HG03097 (cell line): ENCODE measurements around the gene NUDCD2.
"Not testable (repeated sequence)": the region's sequence is repeated elsewhere in the genome, so short reads cannot be mapped to it uniquely, and the experiment has no call there.

Experiments used
- ATAC-seq: cut with Tn5 transposase; IDR thresholded peaks from one replicate; pipeline ENCODE4 v1.9.1; 2021; ENCODE audit not compliant: unreplicated experiment, low FRiP score

Gene NUDCD2

DNA sequence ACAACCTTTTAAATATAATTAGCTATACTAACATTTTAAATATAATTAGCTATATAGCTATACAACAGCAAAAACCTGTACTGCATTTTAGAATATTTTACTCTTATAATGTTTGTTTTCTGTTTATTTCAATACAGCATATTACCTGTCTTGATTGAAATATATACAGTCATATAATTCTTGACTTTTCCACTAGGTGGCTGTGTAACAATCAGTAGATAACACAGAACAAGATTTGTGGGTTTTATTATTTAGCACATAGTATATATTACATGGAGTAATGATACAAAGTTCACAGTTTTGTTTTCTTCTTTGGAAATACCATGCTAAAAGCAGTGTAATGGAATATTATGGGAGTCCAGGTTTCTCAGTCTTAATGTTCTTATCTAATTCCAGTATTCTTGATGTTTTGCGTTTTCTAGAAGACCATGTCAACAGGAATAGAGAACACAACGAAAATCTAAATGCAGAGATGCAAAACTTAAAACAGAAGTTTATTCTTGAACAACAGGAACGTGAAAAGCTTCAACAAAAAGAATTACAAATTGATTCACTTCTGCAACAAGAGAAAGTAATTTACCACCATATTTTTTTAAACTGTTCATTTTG, 13.8 kb upstream of the NUDCD2 start:
- ATAC-seq = peak; percentile 71

DNA sequence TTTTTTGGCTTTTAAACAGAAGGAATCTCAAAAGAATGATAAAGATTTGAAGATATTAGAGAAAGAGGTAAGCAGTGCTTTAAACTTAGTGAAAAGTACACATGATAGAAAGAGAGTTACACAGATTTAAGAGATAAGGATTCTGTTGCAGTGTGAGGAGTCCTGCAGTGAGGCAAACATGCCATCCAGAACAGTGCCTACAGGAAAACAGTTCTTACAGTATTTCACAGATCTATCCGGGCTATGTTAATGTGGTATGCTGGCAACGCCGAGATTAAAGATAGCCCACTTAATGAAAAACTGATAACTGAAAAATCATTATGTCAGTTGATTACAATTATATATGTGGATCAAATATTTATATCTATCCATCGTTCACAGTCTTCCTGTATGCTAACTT, 7.8 kb upstream of the NUDCD2 start:
- ATAC-seq = no peak

DNA sequence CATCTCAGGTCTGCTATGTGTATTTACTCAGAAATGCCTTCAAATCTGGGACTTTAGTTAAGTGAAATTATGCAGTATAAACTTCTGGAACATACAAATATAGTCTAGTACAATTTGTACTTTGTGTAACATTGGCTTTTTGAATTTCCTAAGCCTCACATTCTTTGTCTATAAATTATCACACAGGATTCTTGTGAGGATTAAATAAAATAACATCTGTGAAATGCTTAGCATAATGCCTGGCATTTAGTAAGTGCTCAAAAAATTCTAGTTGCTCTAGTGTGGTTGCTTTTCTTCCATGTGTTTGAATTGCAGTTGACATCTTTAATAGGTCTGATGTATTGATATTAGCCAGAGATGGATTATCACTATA, 3.1 kb upstream of the NUDCD2 start:
- ATAC-seq = no peak

DNA sequence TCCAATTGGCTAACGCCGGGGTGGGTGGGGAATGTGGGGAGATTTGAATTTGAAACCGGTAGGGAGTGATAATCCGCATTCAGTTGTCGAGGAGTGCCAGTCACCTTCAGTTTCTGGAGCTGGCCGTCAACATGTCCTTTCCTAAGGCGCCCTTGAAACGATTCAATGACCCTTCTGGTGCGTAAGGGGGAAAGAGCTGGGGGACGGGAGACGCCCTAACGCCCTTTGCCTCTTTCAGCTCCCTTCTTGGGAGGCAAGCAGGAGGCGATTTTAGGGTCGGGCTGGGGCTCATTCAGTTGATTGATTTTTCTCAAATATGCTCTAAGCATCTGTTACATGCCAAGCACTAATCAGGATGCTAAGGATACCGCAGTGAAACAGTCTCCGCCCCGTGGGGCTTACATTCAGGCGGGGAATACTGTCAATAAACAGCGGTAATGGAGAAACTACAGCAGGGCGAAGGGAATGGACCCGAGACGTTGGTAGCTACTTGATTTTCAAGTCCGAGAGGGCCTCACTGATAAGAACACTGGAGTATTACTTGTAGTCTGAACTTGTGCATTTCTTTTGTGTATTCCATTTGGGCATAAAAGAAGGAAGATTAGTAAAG, 765 bp upstream of the NUDCD2 start, which contains the start of gene HMMR:
TSS of gene HMMR (plus strand) at position 71 of the 610 bp plus-strand sequence. CDS start at position 132, 61 bp downstream.
- no peak for ATAC-seq

DNA sequence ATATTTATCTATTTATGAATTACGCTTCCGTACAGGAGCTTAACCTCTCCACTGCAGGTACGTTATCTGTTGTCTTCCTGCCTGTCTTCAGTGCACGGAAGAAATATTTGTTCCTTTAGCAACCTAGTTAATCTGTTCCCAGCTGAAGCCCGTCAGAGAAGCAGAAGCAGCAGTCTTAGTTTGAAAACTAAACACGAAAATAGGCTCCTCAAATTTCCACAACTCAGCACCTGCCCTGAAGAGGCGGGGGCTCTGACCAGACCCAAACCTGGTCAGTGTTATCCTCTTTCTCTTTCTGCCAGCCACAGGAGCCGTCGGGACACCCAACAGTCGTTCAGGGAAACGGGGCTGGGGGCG, 462 bp downstream of the NUDCD2 start:
- peak; percentile 25 for ATAC-seq

DNA sequence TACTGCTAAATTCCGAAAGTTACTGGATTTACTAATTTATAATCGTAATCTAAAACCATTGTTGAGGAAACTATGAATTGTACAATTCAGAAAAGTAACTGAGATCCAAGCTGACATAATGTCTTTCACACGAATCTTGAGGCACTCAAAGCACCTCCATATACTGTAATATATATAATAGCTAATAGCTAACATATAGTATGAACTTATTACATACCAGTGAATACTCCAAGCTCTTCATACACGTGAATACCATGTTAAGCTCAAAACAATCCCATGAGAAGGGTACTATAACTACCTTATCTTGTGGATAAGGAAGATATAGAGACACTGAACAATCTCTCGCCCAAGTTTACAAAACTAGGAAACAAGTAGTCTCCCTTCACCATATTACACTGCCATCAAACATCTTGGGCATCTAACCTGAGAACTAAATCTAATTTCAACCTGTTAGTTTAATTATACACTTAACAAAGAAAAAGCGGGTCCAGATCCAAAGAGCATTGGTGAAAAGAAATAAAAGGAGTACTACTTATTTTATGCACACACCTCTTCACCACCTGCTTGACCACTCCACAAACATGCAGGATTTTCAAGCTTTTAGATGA, 1.0 kb downstream of the NUDCD2 start:
- ATAC-seq = no peak

DNA sequence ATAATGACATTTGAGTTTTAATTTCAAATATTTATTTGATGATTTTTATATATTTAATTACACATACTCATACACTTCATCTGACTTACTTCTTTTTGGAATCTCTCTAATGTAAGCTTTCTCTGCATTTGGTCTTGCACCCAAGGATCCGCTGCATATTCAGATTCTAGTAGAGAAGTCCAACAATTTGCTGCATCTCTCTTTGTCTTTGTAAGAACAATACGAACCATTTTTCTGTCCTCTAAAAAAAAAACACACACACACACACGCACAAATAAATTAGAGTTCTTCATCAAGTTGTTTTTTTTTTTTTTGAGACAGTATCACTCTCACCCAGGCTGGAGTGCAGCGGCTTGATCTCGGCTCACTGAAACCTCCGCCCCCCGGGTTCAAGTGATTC, 3.1 kb downstream of the NUDCD2 start:
- no peak for ATAC-seq

DNA sequence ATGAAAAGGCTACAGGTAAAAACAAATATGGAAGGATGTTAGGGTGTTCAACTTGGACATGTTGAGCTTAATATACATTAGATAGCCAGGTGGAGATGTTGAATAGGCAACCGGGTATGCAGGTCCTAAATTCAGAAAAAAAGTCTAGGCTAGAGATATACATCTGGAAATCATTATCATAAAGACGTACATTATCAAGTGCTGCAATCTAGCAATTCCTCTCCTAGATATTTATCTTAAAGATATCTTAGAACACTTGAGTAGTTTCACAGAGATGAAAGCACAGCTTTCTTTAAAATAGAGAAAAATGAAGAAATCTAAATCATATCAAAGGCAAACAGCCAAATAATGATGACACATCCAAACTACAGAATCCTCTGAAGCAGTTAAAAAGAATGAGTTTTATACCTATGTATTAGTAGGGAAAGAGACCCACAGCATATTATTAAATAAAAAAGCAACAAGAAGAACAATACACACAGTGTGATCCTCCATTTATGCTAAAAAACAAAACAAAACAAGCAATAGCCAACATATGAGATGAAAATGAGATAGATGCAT, 3.8 kb downstream of the NUDCD2 start:
- ATAC-seq = no peak

DNA sequence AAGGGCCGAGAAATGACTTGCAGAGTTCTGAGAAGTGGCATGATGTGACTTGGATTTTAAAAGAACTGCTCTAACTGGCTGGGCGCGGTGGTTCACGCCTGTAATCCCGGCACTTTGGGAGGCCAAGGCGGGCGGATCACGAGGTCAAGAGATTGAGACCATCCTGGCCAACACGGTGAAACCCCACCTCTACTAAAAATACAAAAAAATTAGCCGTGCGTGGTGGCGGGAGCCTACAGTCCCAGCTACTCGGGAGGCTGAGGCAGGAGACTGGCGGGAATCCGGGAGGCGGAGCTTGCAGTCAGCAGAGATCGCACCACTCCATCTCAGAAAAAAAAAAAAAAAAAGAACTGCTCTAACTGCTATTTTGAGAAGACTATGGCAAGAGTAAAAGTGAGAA, 4.5 kb downstream of the NUDCD2 start:
- ATAC-seq = not testable (repeated sequence)

DNA sequence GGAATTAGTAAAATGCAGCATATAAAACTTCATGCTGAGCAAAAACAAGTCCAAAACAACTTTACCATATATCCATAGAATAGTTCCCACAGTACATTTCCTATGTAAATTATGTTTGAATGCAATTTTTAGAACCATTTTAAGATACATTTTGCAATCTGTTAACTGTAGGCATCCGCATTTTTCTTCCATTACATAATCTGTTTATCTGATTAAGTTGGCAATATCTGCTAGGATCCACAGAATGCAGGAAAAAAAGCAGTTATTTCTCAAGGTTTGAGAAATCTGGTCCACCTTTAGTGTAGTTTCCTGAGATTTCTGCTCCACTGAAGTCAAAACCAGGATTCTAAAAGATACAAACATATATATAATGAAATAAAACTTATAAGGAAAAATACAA, 6.2 kb downstream of the NUDCD2 start:
- ATAC-seq = no peak

DNA sequence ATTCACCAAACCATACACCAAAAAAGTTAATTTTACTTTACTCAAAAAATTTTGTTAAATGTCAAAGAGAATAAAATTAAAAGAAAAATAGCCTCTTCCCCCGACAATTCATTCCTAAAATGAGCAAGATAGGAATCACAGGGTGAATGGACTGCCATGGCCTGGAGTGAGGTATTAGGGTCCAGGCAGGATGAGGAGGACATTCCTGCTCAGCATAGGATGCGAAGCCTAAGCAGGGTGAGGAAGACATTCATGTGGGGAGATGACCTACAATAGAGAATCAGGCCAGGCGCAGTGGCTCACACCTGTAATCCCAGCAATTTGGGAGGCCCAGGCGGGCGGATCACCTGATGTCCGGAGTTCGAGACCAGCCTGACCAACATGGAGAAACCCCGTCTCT, 8.4 kb downstream of the NUDCD2 start:
- no peak for ATAC-seq

DNA sequence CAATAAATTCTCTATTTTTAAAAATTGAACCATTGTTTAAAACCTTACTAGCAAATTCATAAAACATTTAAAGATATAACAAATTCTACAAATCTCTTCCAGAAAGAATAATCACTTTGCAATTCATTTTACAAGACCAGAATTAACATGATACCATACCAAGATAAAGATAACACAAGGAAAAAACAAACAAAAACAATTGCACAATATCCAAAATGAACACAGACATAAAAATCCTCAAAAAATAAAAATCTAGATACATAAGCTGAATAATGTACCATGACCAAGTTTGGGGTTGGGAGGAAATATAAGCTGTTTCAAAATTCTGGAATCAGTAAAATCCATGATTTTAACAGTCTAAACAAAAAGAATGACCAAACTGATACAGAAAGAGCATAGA, 11.4 kb downstream of the NUDCD2 start:
- ATAC-seq = no peak

DNA sequence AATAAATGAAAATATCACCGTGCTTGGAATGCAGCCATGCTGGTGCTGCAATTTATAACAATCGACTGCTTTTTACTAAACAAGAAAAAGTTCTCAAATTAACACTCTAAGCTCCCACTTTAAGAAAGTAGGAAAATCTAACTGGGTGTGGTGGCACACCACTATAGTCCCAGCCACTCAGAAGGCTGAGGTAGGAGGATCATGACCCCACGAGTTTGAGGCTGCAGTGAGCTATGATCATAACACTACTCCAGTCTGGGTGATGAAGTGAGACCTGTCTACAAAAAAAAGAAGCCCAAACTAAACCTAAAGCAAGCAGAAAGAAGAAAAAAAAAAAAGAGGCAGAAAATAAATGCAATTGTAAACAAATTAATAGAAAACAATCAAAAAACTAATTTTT, 12.0 kb downstream of the NUDCD2 start:
- no peak for ATAC-seq

DNA sequence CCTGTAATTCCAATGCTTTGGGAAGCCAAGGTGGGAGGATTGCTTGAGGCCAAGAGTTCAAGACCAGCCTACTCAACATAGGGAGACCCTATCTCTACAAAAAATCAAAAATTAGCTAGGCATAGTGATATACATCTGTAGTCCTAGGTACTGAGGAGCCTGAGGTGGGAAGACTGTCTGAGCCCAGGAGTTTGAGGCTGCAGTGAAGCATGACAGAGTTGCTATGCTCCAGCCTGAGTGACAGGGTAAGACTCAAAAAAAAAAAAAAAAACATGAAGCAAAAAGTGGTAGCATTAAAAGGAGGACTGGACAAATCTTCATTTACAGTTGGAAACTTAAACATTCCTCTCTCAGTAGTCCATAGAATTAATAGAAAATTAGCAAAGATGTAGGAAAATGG, 12.7 kb downstream of the NUDCD2 start:
- no peak for ATAC-seq

DNA sequence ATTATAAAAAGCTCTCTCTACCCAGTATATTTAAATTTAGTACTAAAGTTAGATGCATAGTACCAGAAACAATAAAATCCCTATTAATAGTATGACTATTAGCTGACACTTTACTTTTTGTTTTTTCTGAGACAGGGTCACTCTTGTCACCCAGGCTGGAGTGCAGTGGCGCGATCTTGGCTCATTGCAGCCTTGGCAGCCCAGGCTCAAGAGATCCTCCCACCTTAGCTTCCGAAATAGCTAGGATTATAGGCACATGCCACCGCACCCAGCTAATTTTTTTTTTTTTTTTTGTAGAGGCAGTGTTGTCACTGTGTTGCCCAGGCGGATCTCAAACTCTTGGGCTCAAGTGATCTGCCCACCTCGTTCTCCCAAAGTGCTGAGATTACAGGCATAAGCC, 14.6 kb downstream of the NUDCD2 start:
- no peak for ATAC-seq

DNA sequence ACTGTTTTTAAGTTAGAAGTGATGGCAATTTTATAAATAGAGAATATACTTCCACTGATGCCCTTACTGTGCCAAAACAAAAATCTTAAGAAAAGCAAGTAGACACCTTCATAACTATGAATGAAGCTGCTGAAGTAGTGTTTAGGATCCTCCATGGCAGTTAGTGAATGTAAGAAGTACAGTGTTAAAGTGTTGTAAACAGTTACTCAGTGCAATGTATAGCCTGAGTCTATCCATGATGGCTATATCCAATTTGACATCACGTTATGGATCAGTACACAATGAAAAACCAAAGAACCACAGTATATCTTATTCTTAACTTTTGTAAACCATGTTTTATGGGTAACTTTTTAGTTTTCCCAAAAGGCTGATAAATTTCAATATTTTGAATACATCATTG, 15.4 kb downstream of the NUDCD2 start:
- no peak for ATAC-seq

DNA sequence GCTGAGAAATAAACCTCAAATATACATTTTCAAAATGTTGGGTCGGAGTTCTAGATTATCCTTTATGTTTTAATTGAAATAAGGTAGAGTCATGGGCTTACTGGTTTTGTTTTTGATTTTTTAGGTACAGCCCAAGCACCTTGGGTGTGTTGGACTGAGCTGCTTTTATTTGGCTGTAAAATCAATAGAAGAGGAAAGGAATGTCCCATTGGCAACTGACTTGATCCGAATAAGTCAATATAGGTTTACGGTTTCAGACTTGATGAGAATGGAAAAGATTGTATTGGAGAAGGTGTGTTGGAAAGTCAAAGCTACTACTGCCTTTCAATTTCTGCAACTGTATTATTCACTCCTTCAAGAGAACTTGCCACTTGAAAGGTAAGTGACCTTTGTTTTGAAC, 18.9 kb downstream of the NUDCD2 start:
- ATAC-seq = no peak

DNA sequence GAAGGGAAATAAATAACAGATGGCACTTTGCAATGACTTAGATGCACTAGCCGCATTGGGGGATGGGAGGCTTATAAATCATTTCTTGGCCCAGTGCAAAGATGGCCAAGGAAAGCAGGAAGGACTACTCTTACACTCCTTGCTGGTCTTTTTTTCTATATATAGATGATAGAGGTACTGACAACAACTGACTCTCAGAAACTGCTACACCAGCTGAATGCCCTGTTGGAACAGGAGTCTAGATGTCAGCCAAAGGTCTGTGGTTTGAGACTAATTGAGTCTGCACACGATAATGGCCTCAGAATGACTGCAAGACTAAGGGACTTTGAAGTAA, 20.8 kb downstream of the NUDCD2 start:
- no peak for ATAC-seq

DNA sequence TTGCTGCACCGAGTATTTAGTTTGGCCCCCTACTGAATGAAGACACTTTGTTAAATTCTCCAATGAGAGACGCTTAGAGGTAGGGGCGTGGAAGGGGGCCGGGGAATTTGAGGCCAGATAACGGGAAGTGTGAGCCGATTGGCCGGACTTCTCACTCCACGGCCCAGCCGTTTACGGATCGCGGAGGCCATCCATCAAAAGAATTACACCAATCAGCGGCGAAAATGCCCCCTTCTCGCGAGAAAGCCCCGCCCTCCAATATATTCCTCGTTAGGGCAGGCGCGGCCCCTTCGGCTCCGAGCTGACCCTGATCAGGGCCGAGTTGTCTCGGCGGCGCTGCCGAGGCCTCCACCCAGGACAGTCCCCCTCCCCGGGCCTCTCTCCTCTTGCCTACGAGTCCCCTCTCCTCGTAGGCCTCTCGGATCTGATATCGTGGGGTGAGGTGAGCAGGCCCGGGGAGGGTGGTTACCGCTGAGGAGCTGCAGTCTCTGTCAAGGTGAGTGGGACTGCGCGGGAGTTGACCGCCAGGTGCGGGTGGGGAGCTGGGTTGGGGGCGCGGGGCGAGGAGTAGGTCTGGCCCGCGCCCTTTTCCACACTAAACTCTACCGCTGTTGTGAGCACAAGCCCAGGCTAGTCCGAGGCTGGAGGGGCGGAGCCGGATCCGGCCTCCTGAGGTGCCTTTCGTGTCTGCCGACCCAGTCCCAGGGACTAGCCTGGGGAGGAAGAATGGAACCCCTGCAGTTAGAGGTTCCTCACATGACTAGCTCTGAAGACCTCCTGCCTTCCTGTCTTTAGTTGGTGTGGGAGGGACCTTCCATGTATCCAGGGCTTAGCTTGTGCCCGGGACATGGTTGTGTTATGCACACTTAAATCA, 22.4 kb downstream of the NUDCD2 start, which contains the start of gene CCNG1:
TSS of gene CCNG1 (plus strand) at position 287 of the 874 bp plus-strand sequence. CDS start 1,662 bp downstream, outside the sequence.
- ATAC-seq = peak; percentile 99

DNA sequence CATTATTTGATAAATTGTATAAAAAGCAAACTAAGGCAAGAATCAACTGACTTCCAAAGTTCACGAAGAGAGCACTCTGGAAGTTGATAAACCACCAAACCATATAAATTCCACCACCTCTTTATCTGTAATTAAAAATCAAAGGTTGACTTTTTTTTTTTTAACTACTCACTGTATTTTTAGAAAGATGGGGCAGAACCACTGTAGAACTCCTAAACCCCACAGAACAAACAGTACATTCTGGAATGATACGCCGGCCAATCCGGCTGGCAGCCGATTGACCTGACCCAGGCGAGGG, 22.9 kb downstream of the NUDCD2 start:
- ATAC-seq = no peak

DNA sequence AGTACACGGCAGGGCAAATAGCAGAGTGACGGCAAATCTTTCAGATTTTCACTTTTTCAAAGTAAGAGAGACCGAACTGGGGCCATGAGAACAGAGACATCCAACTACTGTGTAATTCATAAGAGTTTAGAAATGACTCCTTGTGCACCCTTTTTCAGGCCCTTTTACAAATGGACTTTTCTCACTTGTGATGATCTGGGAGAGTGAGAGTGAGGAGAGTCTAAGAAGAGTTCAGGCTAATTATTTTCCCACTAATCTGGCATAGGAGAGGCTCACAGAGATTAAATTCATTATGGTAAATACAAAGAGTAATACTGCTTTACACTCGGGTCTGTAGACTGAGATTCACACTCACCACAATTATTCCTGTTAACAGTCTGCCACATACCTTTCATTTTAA, 23.4 kb downstream of the NUDCD2 start:
- no peak for ATAC-seq
